Measurements from ENCODE around the gene IL5RA.

DNA sequence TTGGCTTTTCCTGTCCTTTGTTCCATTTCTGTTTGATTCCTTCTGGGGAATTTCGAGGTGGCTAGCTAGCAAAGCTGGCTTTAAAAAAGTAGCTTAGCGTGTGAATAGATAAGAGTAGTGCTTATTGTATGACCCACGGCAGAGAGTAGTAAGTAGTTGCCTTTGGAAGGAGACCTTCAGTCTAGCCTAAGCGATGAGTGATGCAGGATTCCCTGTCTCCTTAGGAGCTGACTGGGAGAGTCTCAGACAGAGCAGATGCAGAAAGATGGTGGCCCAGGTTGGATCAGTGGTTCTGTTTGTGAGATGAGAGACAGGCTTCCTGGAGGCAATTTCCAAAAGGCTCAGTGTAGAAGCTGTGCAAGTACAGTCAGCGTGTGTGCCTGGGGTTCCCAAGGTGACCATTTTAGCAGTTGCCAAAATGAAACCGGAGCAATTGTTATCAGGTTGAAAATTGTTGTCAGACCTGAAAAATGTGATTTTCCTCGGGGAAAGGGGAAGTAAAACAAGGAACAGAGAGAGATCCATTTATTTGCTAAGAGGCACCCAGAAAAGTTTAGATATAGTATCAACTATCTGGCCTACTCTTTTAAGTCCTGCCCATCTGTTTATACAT, 681 bp upstream of the IL5RA start:
- TF ChIP-seq POLR2AphosphoS5 (IDR thresholded peaks at IDR 0.05; ENCODE audit: low read depth) (no peak), GABPA (IDR thresholded peaks at IDR 0.05; ENCODE audit: low read depth) (no peak), CTCF (IDR thresholded peaks at IDR 0.05; ENCODE audit: insufficient read depth, low read length) (no peak)

Data from HL-60 (cell line).